A549 (cell line): ENCODE data around the gene P2RY13.

ENCODE experiments used
- CEBPB ChIP-seq, 2 experiments: fragments of >200 bp in 1 of 2; sonication (Bioruptor Twin) in 1 of 2; formaldehyde crosslinking in 1 of 2; IDR thresholded peaks; 2 replicates each; pipeline ENCODE4 v1.6.1; 2012 to 2016
- EP300 ChIP-seq, 2 experiments: fragments of >200 bp; sonication (Bioruptor Twin); formaldehyde crosslinking; IDR thresholded peaks; 2 replicates in 1 of 2; 3 replicates in 1 of 2; pipeline ENCODE4 v1.6.1; 2016 to 2017

DNA sequence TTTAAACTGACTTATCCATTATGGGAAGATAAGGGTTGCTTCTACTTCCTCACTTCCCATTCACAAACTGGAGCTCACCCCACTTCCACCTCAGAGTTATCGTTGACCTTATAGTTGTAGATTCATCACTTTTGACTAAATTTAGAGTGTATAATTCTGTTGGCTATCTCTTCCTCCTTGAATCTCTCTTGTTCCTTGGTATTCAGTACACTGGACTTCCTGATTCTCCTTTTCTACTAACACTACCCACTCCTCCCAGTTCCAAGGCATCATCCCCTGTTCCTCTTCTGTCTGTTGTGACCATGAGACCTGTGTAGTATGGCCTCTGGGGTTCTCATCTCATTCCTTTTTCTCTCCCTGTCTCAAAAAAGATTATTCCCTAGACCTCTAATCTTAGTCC, 6.8 kb downstream of the P2RY13 start:
- TF ChIP-seq EP300 (IDR thresholded peaks at IDR 0.05) (no peak), CEBPB (IDR thresholded peaks at IDR 0.05) (no peak)
